Measurements from ENCODE around the gene ARIH1. TPM values are rescaled to one million over a fixed set of nuclear protein-coding genes. Genes with fewer than 3 reads are reported as not detected.

The ARIH1 gene
- total and polyA plus RNA-seq, 2 of the 4 experiments (the other 2 are of a cell fraction) = 24.0 to 41.2 TPM

- Histone ChIP-seq H2BK20ac (ENCODE audit: low read depth, low read length) (no peak overlapping the region), H2AFZ (replicated peaks; ENCODE audit: low read length, poor library complexity) (no peak overlapping the region), H3K14ac (replicated peaks; ENCODE audit: low read depth, low read length) (no peak overlapping the region), H3K4ac (ENCODE audit: low read depth, low read length) (no peak overlapping the region), H4K5ac (ENCODE audit: low read depth, low read length) (no peak overlapping the region), H3K79me1 (ENCODE audit: low read depth in 1 of 2, low read length in 2 of 2) (peaks cover 44 to 72% of the 10 kb centered on the region in 2 experiments), H3K56ac (ENCODE audit: extremely low read depth, insufficient read depth, low read length) (no peak overlapping the region), H3K27me3 (ENCODE audit: control insufficient read depth, insufficient read depth, low read length) (no peaks in the 10 kb centered on the region), H4K8ac (ENCODE audit: low read depth in 2 of 2, low read length in 2 of 2) (no peak overlapping the region), H2BK120ac (ENCODE audit: low read depth, low read length) (no peak overlapping the region), H3K4me2 (ENCODE audit: low read depth, low read length) (no peak overlapping the region), H2BK15ac (ENCODE audit: low read depth, low read length) (no peak overlapping the region), H3K4me3 (ENCODE audit: insufficient read depth, low read depth, low read length) (no peak overlapping the region), H3K9me3 (ENCODE audit: control insufficient read depth, insufficient read depth, low read length) (no peaks in the 10 kb centered on the region), H3K23ac (ENCODE audit: low read depth, low read length) (no peak overlapping the region), H2BK5ac (ENCODE audit: low read depth, low read length, poor library complexity, severe bottlenecking) (peak overlapping the region; percentile 23), H3K27ac (ENCODE audit: insufficient read depth, low read length) (no peak overlapping the region), H3K9ac (ENCODE audit: low read depth, low read length) (no peak overlapping the region), H3K36me3 (ENCODE audit: control insufficient read depth, insufficient read depth, low read length) (peaks cover 20% of the 10 kb centered on the region), H4K91ac (ENCODE audit: insufficient read depth, low read depth, low read length) (no peak overlapping the region), H3K9me1 (ENCODE audit: insufficient read depth, low read length) (peaks cover 6% of the 10 kb centered on the region), H4K20me1 (ENCODE audit: insufficient read depth, low read length) (peaks cover 47% of the 10 kb centered on the region), H2AK9ac (replicated peaks; ENCODE audit: low read depth, low read length, poor library complexity) (no peak overlapping the region), H3K18ac (ENCODE audit: low read depth, low read length) (no peak overlapping the region), H3K4me1 (ENCODE audit: control insufficient read depth, insufficient read depth, low read length) (peaks cover 6% of the 10 kb centered on the region), H2AK5ac (ENCODE audit: low read depth, low read length) (no peak overlapping the region)
- ChIA-PET POLR2A (ENCODE audit: unreplicated experiment) (no interaction called here), CTCF (no interaction called here)
- peak; percentile 71 for DNase-seq
- WGBS, 2 experiments (ENCODE audit: extremely low coverage in 2 of 2, insufficient read length in 1 of 2) = no CpG with 5 or more reads among the region's 3 CpGs
- dilution Hi-C loops (cut with HindIII; ENCODE audit: low sequenced_read_pairs, unreplicated experiment) = no loop called here
- no TSS peak for BruUV-seq (replicated peaks)
- intact Hi-C loops (cut with micrococcal nuclease) = loop anchor here (5.0 kb wide), 1 partner anchor 52 kb away; no protein-coding TSS in a partner anchor
- TF ChIP-seq USF2 (IDR thresholded peaks at IDR 0.05; ENCODE audit: low read depth, low read length) = no peak
- TF ChIP-seq MXI1 (IDR thresholded peaks at IDR 0.05; ENCODE audit: borderline replicate concordance, low read depth, low read length) = no peak
- TF ChIP-seq ELK1 (IDR thresholded peaks at IDR 0.05; ENCODE audit: borderline replicate concordance, low read depth, low read length) = no peak
- TF ChIP-seq RCOR1 (IDR thresholded peaks at IDR 0.05; ENCODE audit: insufficient replicate concordance, low read length) = no peak
- no peak for TF ChIP-seq NFE2L2 (IDR thresholded peaks at IDR 0.05; ENCODE audit: low read depth, low read length)
- no peak for TF ChIP-seq SMC3 (IDR thresholded peaks at IDR 0.05; ENCODE audit: low read depth, low read length)
- TF ChIP-seq MAFK (IDR thresholded peaks at IDR 0.05; ENCODE audit: low read depth, low read length) = no peak
- TF ChIP-seq BHLHE40 (IDR thresholded peaks at IDR 0.05; ENCODE audit: low read depth, low read length) = no peak
- no peak for TF ChIP-seq CHD1 (IDR thresholded peaks at IDR 0.05; ENCODE audit: low read depth, low read length)
- TF ChIP-seq CEBPB (IDR thresholded peaks at IDR 0.05; ENCODE audit: low read depth, low read length) = no peak
- TF ChIP-seq FOS (IDR thresholded peaks at IDR 0.05; ENCODE audit: low read depth, low read length) = no peak
- no peak for TF ChIP-seq MAZ (IDR thresholded peaks at IDR 0.05; ENCODE audit: borderline replicate concordance, low read depth, low read length)
- no peak for TF ChIP-seq RAD21 (IDR thresholded peaks at IDR 0.05; ENCODE audit: low read length)
- no peak for TF ChIP-seq POLR2A (IDR thresholded peaks at IDR 0.05; ENCODE audit: low read depth, low read length)
- no peak for TF ChIP-seq CTCF (conservative IDR thresholded peaks at IDR 0.05; ENCODE audit: low read depth, low read length)
- no peak for TF ChIP-seq RFX5 (IDR thresholded peaks at IDR 0.05; ENCODE audit: low read depth, low read length)
- in situ Hi-C loops (cut with MboI; ENCODE audit: low sequenced_read_pairs) = no loop called here
- ATAC-seq (ENCODE audit: low read depth) = no peak
Measured at GRCh38 chr15:72559781-72560180, 85.7 kb downstream of the ARIH1 start.

All from IMR-90 (cell line).